ENCODE results near the gene CBARP. TPM values are rescaled to one million over a fixed set of nuclear protein-coding genes. Genes with fewer than 3 reads are reported as not detected.

The CBARP gene
- total and polyA plus RNA-seq, 9 of the 15 experiments (the other 6 are each of a cell fraction or from before 2014, with no cell fraction given) = 0.03 to 8.9 (median 1.2) TPM; not detected in 1

DNA sequence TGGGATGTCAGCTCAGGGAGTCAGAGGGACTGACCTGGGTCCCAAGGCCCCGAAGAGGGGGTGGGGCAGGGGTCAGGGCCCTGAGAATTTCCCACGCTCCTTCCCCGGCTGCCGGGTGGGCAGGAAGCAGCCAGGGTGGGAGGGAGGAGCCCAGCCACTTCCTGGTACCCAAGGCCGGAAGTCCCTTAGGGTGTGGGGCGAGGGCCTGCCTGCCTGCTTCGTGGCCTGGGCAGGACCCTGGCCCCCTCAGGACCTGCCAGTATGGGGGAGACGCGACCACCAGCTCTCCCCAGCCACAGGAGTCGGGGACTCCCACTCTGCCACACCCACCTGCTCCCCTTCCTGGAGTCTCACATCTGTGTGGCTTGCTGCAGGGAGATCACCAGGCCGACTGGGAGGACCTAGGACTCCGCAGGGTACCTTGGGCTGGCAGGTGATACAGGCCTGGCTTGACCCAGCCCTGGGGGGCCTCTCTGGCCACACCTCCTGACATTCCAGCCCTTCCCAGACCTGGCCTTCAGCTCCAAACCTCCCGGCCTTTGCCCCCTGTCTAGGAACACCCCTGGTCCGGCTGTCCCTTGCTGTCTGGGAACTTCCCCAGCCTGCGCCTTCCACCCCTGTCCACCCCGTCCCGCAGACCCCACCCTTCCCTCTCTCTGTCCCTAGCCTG, 21.5 kb upstream of the CBARP start (continued):
- TF ChIP-seq, protein P1, sequence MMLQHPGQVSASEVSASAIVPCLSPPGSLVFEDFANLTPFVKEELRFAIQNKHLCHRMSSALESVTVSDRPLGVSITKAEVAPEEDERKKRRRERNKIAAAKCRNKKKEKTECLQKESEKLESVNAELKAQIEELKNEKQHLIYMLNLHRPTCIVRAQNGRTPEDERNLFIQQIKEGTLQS (IDR thresholded peaks at IDR 0.05) = no peak
- TF ChIP-seq, protein P1 (CRISPR knock-in tag; conservative IDR thresholded peaks at IDR 0.05) = no peak
- TF ChIP-seq KLF13 (tag; IDR thresholded peaks at IDR 0.05; ENCODE audit: borderline replicate concordance, low read depth) (peak; percentile 80; the same call in 1 of the 2 replicates), RB1 (IDR thresholded peaks at IDR 0.05; ENCODE audit: low read depth) (peak; percentile 44; the same call in 1 of the 2 replicates), E2F3 (CRISPR knock-in tag; IDR thresholded peaks at IDR 0.05) (no peak), ETV6 (IDR thresholded peaks at IDR 0.05; ENCODE audit: borderline replicate concordance in 1 of 2, low read depth in 2 of 2, low read length in 1 of 2) (peak; percentile 57 to 73; a peak in 2 of 4 replicates), ETV6 (CRISPR knock-in tag; IDR thresholded peaks at IDR 0.05; ENCODE audit: borderline replicate concordance) (no peak), TCF7L2 (IDR thresholded peaks at IDR 0.05; ENCODE audit: low read depth, low read length) (no peak), ETV5 (CRISPR knock-in tag; IDR thresholded peaks at IDR 0.05; ENCODE audit: low read depth) (peak; percentile 61), HNRNPLL (IDR thresholded peaks at IDR 0.05; ENCODE audit: low read depth, low read length, poor library complexity, severe bottlenecking) (no peak), FOXK2 (conservative IDR thresholded peaks at IDR 0.05 in 1 of 2, IDR thresholded peaks at IDR 0.05 in 1 of 2; ENCODE audit: low read depth in 2 of 2) (no peak), MTF1 (CRISPR knock-in tag; IDR thresholded peaks at IDR 0.05; ENCODE audit: borderline replicate concordance) (no peak), ZKSCAN3 (CRISPR knock-in tag; IDR thresholded peaks at IDR 0.05) (no peak), CSDE1 (IDR thresholded peaks at IDR 0.05) (no peak), ZSCAN29 (IDR thresholded peaks at IDR 0.05) (no peak), ZC3H11A (IDR thresholded peaks at IDR 0.05; ENCODE audit: low read depth, low read length) (no peak), ZNF764 (CRISPR knock-in tag; IDR thresholded peaks at IDR 0.05; ENCODE audit: low read depth) (no peak), RHOXF2B (CRISPR knock-in tag; conservative IDR thresholded peaks at IDR 0.05) (no peak), GABPA (tag; conservative IDR thresholded peaks at IDR 0.05; ENCODE audit: low read depth) (peak; percentile 85), MYNN (IDR thresholded peaks at IDR 0.05) (peak; percentile 88), MYNN (CRISPR knock-in tag; IDR thresholded peaks at IDR 0.05) (no peak), HMGN3 (IDR thresholded peaks at IDR 0.05; ENCODE audit: borderline replicate concordance, extremely low read depth, insufficient read length, low read depth, low read length) (peak; percentile 87), CHD4 (IDR thresholded peaks at IDR 0.05; ENCODE audit: insufficient read depth, insufficient replicate concordance, low read depth, low read length, poor library complexity, severe bottlenecking) (no peak)
- TF ChIP-seq, protein P2, sequence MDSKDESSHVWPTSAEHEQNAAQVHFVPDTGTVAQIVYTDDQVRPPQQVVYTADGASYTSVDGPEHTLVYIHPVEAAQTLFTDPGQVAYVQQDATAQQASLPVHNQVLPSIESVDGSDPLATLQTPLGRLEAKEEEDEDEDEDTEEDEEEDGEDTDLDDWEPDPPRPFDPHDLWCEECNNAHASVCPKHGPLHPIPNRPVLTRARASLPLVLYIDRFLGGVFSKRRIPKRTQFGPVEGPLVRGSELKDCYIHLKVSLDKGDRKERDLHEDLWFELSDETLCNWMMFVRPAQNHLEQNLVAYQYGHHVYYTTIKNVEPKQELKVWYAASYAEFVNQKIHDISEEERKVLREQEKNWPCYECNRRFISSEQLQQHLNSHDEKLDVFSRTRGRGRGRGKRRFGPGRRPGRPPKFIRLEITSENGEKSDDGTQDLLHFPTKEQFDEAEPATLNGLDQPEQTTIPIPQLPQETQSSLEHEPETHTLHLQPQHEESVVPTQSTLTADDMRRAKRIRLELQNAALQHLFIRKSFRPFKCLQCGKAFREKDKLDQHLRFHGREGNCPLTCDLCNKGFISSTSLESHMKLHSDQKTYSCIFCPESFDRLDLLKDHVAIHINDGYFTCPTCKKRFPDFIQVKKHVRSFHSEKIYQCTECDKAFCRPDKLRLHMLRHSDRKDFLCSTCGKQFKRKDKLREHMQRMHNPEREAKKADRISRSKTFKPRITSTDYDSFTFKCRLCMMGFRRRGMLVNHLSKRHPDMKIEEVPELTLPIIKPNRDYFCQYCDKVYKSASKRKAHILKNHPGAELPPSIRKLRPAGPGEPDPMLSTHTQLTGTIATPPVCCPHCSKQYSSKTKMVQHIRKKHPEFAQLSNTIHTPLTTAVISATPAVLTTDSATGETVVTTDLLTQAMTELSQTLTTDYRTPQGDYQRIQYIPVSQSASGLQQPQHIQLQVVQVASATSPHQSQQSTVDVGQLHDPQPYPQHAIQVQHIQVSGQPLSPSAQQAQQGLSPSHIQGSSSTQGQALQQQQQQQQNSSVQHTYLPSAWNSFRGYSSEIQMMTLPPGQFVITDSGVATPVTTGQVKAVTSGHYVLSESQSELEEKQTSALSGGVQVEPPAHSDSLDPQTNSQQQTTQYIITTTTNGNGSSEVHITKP (IDR thresholded peaks at IDR 0.05; ENCODE audit: partially characterized antibody) = peak; percentile 95
- TF ChIP-seq, protein P3, sequence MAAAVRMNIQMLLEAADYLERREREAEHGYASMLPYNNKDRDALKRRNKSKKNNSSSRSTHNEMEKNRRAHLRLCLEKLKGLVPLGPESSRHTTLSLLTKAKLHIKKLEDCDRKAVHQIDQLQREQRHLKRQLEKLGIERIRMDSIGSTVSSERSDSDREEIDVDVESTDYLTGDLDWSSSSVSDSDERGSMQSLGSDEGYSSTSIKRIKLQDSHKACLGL (CRISPR knock-in tag; IDR thresholded peaks at IDR 0.05; ENCODE audit: borderline replicate concordance, poor library complexity, severe bottlenecking) = no peak

All from K562 (cell line).